SHP77 treated with DMSO at 0.1 percent for 48 hours (cell line): ENCODE results near the gene KLHL8.

Source experiments
- DNase-seq: peaks from one replicate; lab custom pipeline; 2025; lab: John Stamatoyannopoulos, UW

Gene KLHL8

DNA sequence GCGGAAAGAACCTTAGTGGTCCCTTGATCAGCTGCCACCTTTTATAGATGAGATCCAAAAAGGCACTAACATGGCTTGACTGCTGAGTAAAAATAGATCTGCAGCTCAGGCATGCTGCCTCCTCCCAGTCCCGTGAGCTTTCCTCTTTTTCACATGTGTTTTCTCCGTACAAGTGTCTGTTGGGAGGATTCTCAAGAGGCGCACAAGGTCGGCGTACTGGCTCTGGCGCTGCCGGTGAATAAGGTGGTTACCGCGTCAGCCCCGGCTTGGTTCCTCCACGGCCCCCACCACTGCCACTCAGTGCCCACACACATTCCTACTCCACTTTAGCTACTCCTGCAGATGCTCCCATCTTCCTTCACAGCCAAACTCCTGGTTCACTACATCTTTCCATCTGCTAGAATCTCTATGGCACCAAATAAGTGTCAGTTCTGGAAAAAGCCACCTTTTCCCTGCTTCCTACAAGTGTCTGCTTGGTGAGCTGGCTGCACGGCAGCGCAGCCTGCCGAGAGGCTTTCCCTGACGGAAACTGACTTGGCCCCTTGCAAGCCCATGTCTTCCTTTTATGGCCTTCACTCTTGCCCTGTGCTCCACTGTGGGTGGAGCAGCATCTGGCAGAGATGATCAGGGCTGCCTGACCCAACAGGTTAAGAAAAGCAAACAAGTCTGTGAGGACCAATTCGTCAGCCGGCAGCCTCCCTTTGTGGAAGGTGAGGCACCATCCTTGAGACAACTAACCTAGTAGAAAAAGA is 99.8 kb downstream of the KLHL8 start:
- no peak for DNase-seq

DNA sequence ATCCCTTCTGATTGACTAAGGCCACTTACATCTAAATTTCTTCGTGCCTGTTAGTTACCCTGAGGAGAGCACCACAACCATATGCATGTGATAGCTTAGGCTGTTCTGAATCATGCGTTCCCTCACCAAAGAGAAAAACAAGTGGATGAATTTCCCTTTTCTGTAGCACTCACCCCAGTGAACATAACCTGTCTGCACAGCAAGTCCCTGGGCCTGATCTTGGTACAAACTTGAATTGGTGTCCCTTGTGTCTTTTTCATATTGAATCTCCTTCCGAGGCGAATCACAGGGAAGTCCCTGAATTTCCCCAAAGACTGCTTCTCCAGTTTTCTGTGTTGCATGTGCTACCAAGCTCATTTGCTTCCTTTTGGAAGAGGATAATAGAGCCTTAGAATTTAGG is 100.4 kb downstream of the KLHL8 start:
- no peak for DNase-seq

DNA sequence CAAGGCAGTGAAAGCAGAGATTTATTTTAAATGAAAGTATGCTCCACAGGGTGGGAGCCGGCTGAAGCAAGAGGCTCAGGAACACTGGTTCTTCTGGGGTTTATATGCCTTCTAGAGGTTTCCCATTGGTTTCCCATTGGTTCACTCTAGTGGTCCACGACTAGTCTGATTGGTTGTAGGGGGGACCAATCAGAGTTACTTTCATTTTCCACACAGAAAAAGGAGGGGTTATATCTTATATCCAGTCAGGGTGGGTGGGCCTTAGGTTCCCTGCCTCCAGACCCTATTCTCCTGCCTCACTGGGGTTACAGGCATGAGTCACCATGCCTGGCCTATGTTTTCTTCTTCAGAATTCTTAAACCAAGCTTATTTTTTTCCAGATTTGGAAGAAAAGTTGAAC is 101.6 kb downstream of the KLHL8 start:
- no peak for DNase-seq

DNA sequence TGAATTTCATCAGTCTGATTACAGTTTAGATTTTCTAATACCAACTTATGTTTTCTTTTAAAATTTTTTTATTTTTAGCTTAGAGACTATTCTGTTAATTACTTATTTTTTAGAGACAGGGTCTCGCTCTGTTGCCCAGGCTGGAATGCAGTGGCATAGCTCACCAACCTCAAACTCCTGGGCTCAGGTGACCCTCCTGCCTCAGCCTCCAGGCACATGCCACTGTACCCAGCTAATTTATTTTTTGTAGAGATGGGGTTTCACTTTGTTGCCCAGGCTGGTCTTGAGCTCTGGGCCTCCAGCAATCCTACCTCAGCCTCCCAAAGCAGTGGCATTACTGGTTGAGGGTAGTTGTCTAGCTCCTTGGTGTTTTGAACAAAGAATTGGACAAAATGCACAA is 102.0 kb downstream of the KLHL8 start:
- DNase-seq = no peak

DNA sequence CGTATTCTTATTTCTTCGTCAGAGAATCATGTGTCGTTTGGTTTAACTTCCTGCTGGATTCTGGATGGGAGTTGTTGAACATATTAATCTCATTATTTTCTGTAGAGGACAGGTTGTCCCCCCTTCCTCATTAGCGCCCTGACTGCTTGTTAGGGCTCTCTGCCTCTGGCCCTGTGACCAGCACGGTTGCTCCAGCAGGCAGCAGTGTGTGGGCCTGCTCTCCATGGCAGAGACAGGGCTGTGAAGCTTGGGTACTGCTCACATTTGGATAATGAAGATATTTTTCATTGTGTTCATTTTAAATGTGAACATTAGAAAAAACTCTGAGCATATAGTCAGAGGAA is 102.7 kb downstream of the KLHL8 start:
- DNase-seq = no peak

DNA sequence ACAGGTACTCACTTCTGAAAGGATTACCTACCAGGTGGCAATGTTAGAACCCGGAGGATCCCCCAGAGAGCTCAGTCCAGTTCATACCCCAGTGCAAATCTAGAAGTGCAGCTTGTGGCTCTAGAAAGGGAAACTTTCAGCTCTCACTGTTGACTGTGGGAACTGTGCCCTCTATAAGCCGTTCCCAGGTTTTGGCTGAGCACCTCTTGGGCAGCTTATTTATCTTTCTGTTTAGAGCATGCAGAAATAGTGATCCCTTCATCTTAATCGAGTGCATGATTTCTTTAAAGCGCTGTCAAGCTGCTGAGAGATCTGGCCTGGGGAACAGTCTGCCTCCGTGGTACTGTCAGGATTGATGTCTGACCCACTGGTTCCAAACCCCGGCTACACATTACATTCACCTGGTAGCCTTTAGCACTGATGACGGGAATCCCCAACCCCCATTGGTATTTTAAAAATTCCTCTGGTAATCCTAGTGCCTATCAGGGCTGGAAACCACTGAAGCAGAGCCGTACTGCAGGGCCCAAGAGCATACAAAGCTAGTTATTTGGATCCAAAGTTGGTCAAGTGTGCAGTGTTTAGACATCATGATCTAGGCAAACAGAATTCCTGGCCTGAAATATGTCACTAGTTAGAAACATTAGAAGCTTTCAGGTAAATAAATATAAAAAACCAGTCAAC is 103.2 kb downstream of the KLHL8 start:
- DNase-seq = no peak

DNA sequence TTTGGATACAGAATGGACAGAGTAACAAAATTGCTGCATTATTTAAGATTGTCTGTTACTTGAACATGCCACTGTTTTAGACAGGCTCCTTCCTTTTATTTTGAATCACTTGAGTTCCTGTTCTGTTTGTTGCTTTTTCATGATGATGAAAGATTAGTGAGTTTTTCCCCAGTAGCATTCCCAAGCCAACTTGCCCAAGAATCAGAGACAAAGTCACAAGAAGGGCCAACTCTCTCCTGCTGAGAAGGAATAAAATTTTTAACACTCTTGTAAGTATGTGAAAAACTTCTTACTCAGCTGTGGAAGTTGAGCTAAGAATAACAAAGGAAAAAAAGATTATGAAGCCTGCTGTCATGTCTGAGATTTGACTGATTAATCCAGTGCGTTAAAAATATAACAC is 104.2 kb downstream of the KLHL8 start:
- DNase-seq = no peak

DNA sequence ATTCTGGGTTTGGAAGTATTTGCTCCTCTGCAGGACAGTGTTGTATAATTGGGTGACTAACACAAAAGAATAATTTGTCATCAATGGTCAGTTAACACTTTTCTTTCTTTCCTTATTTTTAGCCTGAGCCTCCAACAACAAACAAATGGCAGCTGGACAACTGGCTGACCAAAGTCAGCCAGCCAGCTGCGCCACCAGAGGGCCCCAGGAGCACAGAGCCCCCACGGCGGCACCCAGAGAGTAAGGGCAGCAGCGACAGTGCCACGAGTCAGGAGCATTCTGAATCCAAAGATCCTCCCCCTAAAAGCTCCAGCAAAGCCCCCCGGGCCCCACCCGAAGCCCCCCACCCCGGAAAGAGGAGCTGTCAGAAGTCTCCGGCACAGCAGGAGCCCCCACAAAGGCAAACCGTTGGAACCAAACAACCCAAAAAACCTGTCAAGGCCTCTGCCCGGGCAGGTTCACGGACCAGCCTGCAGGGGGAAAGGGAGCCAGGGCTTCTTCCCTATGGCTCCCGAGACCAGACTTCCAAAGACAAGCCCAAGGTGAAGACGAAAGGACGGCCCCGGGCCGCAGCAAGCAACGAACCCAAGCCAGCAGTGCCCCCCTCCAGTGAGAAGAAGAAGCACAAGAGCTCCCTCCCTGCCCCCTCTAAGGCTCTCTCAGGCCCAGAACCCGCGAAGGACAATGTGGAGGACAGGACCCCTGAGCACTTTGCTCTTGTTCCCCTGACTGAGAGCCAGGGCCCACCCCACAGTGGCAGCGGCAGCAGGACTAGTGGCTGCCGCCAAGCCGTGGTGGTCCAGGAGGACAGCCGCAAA is 106.0 kb downstream of the KLHL8 start:
- DNase-seq = no peak

DNA sequence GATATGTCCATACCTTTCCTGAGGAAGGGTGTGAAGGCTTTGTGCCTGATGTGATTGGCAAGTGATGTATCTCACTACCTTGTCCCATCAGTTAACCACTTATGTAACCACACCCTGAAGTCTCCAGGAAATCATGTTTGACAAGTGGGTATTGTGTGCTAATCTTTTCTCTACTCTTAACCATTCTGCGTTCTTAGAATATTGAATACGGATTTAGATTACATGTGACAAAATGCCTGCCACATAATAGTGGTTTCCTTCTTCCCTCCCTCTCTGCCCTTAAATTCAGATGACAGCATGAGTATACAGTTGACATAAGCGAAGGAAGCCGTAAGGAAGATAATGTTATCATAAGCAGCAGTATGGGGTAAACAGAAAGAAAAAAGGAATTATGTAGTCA is 108.4 kb downstream of the KLHL8 start:
- no peak for DNase-seq
